ENCODE data around the gene KAZN.

KAZN gene

DNA sequence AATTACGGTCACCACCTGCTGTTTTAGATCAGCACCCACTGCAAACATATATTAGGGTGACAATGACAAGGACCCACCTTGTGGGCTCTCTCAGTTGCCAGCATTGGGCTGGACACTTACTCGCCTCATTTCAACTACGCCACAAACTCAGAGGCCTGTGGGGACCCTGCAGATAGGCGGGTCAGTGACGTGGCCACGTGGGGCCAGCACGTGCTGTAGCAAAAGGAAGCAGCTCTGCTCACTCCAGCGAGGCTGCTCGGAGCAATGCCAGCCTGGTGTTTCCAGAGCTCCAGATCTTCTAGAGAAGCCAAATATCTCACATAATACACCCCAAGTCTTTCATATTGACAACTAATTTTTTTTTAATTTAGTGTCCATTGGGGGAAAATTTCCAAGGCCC lies 478.3 kb downstream of the KAZN start:
- Histone ChIP-seq H3K4me1 (ENCODE audit: insufficient read depth, low read length, poor library complexity, severe bottlenecking) (peaks cover 16% of the 10 kb centered on the region), H4K20me1 (ENCODE audit: insufficient read depth, low read length, poor library complexity, severe bottlenecking) (no peaks in the 10 kb centered on the region), H2AFZ (ENCODE audit: low read length) (no peak overlapping the region), H3K4me2 (ENCODE audit: low read depth, low read length, poor library complexity, severe bottlenecking) (no peak overlapping the region), H3F3A (ENCODE audit: low read depth) (no peaks in the 10 kb centered on the region), H3K27me3 (ENCODE audit: insufficient read depth, low read length, poor library complexity, severe bottlenecking) (no peaks in the 10 kb centered on the region), H3K9me2 (replicated peaks; ENCODE audit: low read depth, low read length) (no peaks in the 10 kb centered on the region), H3K9ac (ENCODE audit: low read depth, low read length, poor library complexity, severe bottlenecking) (no peak overlapping the region), H3K36me3 (ENCODE audit: insufficient read depth, low read length) (no peaks in the 10 kb centered on the region), H3K79me2 (ENCODE audit: insufficient read depth, low read length) (no peaks in the 10 kb centered on the region), H3K4me3 (ENCODE audit: low read length, poor library complexity, severe bottlenecking) (no peak overlapping the region), H3K9me3 (ENCODE audit: insufficient read depth, low read depth, low read length) (no peaks in the 10 kb centered on the region)
- TF ChIP-seq, protein P1, sequence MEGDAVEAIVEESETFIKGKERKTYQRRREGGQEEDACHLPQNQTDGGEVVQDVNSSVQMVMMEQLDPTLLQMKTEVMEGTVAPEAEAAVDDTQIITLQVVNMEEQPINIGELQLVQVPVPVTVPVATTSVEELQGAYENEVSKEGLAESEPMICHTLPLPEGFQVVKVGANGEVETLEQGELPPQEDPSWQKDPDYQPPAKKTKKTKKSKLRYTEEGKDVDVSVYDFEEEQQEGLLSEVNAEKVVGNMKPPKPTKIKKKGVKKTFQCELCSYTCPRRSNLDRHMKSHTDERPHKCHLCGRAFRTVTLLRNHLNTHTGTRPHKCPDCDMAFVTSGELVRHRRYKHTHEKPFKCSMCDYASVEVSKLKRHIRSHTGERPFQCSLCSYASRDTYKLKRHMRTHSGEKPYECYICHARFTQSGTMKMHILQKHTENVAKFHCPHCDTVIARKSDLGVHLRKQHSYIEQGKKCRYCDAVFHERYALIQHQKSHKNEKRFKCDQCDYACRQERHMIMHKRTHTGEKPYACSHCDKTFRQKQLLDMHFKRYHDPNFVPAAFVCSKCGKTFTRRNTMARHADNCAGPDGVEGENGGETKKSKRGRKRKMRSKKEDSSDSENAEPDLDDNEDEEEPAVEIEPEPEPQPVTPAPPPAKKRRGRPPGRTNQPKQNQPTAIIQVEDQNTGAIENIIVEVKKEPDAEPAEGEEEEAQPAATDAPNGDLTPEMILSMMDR (conservative IDR thresholded peaks at IDR 0.05; ENCODE audit: low read length), result no peak
- no peak for TF ChIP-seq EZH2phosphoT487 (IDR thresholded peaks at IDR 0.05; ENCODE audit: borderline replicate concordance)

DNA sequence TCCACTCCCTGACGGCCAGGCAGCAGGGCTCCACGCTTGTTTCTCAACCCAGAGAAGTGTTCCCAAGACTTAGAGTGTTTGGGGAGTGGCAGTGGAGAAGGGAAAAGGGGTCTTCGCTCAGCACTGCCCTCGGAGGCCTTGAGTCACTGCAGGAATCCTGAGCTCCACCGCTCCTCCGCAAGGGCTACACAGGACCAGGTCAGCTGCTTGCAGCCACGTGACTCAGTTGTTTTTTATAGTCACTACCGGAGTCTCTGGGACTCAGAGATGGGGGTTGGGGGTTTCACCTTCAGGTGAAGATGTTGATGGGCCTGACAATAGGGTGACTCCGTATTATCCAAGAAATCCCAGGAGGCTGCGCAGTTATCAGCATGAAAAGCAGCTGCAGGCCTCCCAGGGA lies 478.9 kb downstream of the KAZN start:
- no peaks in the 10 kb centered on the region for H4K20me1 ChIP-seq (ENCODE audit: insufficient read depth, low read length, poor library complexity, severe bottlenecking)
- H3F3A ChIP-seq (ENCODE audit: low read depth), result no peaks in the 10 kb centered on the region
- H3K36me3 ChIP-seq (ENCODE audit: insufficient read depth, low read length), result no peaks in the 10 kb centered on the region
- H3K9me3 ChIP-seq (ENCODE audit: insufficient read depth, low read depth, low read length), result no peaks in the 10 kb centered on the region
- H2AFZ ChIP-seq (ENCODE audit: low read length), result no peak overlapping the region
- TF ChIP-seq, protein P1 (conservative IDR thresholded peaks at IDR 0.05; ENCODE audit: low read length), result no peak
- TF ChIP-seq EZH2phosphoT487 (IDR thresholded peaks at IDR 0.05; ENCODE audit: borderline replicate concordance), result no peak
- no peaks in the 10 kb centered on the region for H3K79me2 ChIP-seq (ENCODE audit: insufficient read depth, low read length)
- no peak overlapping the region for H3K9ac ChIP-seq (ENCODE audit: low read depth, low read length, poor library complexity, severe bottlenecking)
- no peaks in the 10 kb centered on the region for H3K9me2 ChIP-seq (replicated peaks; ENCODE audit: low read depth, low read length)
- H3K4me1 ChIP-seq (ENCODE audit: insufficient read depth, low read length, poor library complexity, severe bottlenecking), result peaks cover 16% of the 10 kb centered on the region
- no peak overlapping the region for H3K4me2 ChIP-seq (ENCODE audit: low read depth, low read length, poor library complexity, severe bottlenecking)
- no peak overlapping the region for H3K4me3 ChIP-seq (ENCODE audit: low read length, poor library complexity, severe bottlenecking)
- H3K27me3 ChIP-seq (ENCODE audit: insufficient read depth, low read length, poor library complexity, severe bottlenecking), result no peaks in the 10 kb centered on the region

DNA sequence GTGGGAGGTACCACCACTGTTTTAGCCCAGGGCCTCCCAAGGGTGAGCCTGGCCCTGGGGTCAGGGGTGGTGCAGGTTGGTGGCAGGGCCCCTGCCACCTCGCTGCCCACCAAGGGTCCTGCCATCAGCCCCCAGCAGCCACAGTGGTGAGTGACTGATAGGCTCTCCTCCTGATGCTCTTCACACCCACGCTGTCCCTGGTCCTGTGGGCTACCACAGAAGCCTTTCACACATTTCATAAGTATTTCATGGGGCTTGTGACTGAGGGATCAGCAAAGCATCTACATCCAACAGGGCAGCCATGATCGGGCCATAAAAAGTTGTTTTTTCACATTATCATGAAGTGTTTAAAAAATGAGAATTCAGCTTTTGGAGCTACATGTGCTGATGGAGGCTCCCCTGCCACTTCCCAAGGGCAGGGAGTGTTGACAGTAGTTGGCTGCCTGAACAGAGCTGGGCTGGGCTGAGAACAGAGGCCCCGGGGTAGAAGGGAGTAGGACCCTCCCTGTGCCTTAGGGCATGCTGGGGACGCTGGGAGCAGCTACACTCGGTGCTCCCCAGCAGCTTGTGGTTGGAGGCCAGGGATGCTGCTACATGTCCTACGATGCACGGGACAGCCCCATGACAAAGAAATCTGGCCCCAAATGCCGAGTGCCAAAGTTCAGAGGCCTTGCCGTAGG lies 482.0 kb downstream of the KAZN start:
- no peak overlapping the region for H3K4me2 ChIP-seq (ENCODE audit: low read depth, low read length, poor library complexity, severe bottlenecking)
- H3K27me3 ChIP-seq (ENCODE audit: insufficient read depth, low read length, poor library complexity, severe bottlenecking), result no peaks in the 10 kb centered on the region
- no peak overlapping the region for H3K4me3 ChIP-seq (ENCODE audit: low read length, poor library complexity, severe bottlenecking)
- H3K9me3 ChIP-seq (ENCODE audit: insufficient read depth, low read depth, low read length), result no peaks in the 10 kb centered on the region
- no peaks in the 10 kb centered on the region for H3K9me2 ChIP-seq (replicated peaks; ENCODE audit: low read depth, low read length)
- H4K20me1 ChIP-seq (ENCODE audit: insufficient read depth, low read length, poor library complexity, severe bottlenecking), result no peaks in the 10 kb centered on the region
- H3K9ac ChIP-seq (ENCODE audit: low read depth, low read length, poor library complexity, severe bottlenecking), result no peak overlapping the region
- H3K36me3 ChIP-seq (ENCODE audit: insufficient read depth, low read length), result no peaks in the 10 kb centered on the region
- H3F3A ChIP-seq (ENCODE audit: low read depth), result no peaks in the 10 kb centered on the region
- H3K4me1 ChIP-seq (ENCODE audit: insufficient read depth, low read length, poor library complexity, severe bottlenecking), result peaks cover 16% of the 10 kb centered on the region
- H3K79me2 ChIP-seq (ENCODE audit: insufficient read depth, low read length), result no peaks in the 10 kb centered on the region
- H2AFZ ChIP-seq (ENCODE audit: low read length), result no peak overlapping the region
- TF ChIP-seq, protein P1 (conservative IDR thresholded peaks at IDR 0.05; ENCODE audit: low read length), result no peak
- no peak for TF ChIP-seq EZH2phosphoT487 (IDR thresholded peaks at IDR 0.05; ENCODE audit: borderline replicate concordance)
